Thymus (tissue), 11 donors: ENCODE results near the gene MATN4. TPM values are rescaled to one million over a fixed set of nuclear protein-coding genes. Genes with fewer than 3 reads are reported as not detected.

Experiments
- DNase-seq, 9 donors: peaks; one replicate each; pipeline ENCODE4 v3.0.0-alpha.2; 2013; ENCODE audit warnings: low spot score in 9 of 9, low read depth in 6 of 9, missing footprints in 1 of 9
- H3K27ac ChIP-seq, 2 donors: one replicate each; pipeline ENCODE4 v1.5.1; 2013; ENCODE audit warnings: control low read depth in 1 of 2, low read depth in 1 of 2, low read length in 1 of 2, mild to moderate bottlenecking in 1 of 2, moderate library complexity in 1 of 2
- H3K27me3 ChIP-seq, 2 donors: one replicate each; pipeline ENCODE4 v1.5.1; 2013; ENCODE audit warnings: low read length in 1 of 2; ENCODE audit not compliant: control insufficient read depth in 2 of 2, insufficient read depth in 1 of 2
- H3K36me3 ChIP-seq, 2 donors: one replicate each; pipeline ENCODE4 v1.5.1; 2013; ENCODE audit warnings: low read length in 1 of 2, mild to moderate bottlenecking in 1 of 2, moderate library complexity in 1 of 2; ENCODE audit not compliant: control insufficient read depth in 2 of 2, insufficient read depth in 2 of 2
- H3K4me1 ChIP-seq, 2 donors: one replicate each; pipeline ENCODE4 v1.5.1; 2013; ENCODE audit warnings: low read length in 2 of 2; ENCODE audit not compliant: control insufficient read depth in 2 of 2, insufficient read depth in 2 of 2
- H3K4me3 ChIP-seq, 2 donors: one replicate each; pipeline ENCODE4 v1.5.1; 2013; ENCODE audit warnings: low read length in 2 of 2, control low read depth in 1 of 2, mild to moderate bottlenecking in 1 of 2
- H3K9me3 ChIP-seq, 2 donors: one replicate each; pipeline ENCODE4 v1.5.1; 2013; ENCODE audit warnings: low read length in 1 of 2, mild to moderate bottlenecking in 1 of 2; ENCODE audit not compliant: control insufficient read depth in 2 of 2, insufficient read depth in 1 of 2
- WGBS: extraction: QIAGEN DNeasy Blood & Tissue Kit; methylation state at CpG from one replicate; pipeline ENCODE4 v1.1.7; 2013; 5-methylcytosine and 5-hydroxymethylcytosine counted together
- polyA plus RNA-seq: library from polyadenylated mRNA; stranded (reverse); fragments of 200-250 nt; gene quantifications from one replicate; pipeline ENCODE4 v1.2.3, GENCODE V29; 2013
- total RNA-seq: library from RNA; stranded (reverse); fragments of 120-200 nt; gene quantifications from one replicate; pipeline ENCODE4 v1.2.4, GENCODE V29; 2013
- donor health status: healthy.

Gene MATN4
- total and polyA plus RNA-seq, 2 donors, result 0.14 TPM

DNA sequence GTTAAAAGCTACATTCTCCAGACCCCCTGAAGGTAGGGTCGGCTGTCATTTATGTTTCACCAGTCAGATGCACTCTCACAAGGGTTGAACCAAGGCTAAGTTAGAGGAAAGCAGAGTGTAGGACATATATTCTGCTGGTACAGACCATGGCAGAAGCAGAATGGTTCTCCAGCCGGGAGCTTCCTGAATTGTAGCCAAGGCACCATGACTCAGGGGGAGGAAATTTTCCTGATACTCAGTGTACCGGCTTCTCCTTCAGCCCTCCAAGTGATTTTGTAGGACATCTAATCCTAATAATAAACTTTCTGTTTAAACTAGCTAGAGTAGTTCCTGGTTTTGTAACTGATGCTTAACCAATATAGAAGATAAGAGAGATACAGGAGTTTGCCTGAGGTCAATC lies 39.6 kb downstream of the MATN4 start:
- H3K9me3 ChIP-seq, result no peaks in the 10 kb centered on the region
- no peak overlapping the region for H3K27ac ChIP-seq
- no peaks in the 10 kb centered on the region for H3K36me3 ChIP-seq
- no peak for DNase-seq
- WGBS, result 90% methylated on average over 3 of the region's 3 CpGs
- H3K4me3 ChIP-seq, result no peak overlapping the region
- H3K27me3 ChIP-seq, result no peaks in the 10 kb centered on the region
- H3K4me1 ChIP-seq, result no peaks in the 10 kb centered on the region

DNA sequence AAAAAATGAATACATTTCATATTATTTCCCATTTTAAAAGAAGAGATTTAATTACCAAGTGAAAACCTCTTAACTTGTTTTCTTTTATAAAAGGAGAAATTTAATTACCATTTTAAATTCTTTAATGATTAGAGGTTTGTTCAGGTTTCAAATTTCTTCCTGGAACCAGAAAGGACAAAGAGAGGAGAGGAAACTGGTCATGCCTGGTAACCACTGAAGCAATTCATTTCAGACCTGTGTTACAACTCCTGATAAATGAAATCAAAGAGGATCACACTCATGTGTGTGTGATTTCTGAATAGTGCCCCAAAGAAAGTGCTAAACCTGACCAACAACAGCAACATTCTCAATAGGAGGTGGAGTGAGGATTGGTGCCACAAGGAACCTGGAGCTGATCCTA lies 41.1 kb downstream of the MATN4 start:
- Histone ChIP-seq H3K9me3 (no peaks in the 10 kb centered on the region), H3K27me3 (no peaks in the 10 kb centered on the region), H3K4me1 (no peaks in the 10 kb centered on the region), H3K27ac (no peak overlapping the region), H3K4me3 (no peak overlapping the region), H3K36me3 (no peaks in the 10 kb centered on the region)
- no peak for DNase-seq

DNA sequence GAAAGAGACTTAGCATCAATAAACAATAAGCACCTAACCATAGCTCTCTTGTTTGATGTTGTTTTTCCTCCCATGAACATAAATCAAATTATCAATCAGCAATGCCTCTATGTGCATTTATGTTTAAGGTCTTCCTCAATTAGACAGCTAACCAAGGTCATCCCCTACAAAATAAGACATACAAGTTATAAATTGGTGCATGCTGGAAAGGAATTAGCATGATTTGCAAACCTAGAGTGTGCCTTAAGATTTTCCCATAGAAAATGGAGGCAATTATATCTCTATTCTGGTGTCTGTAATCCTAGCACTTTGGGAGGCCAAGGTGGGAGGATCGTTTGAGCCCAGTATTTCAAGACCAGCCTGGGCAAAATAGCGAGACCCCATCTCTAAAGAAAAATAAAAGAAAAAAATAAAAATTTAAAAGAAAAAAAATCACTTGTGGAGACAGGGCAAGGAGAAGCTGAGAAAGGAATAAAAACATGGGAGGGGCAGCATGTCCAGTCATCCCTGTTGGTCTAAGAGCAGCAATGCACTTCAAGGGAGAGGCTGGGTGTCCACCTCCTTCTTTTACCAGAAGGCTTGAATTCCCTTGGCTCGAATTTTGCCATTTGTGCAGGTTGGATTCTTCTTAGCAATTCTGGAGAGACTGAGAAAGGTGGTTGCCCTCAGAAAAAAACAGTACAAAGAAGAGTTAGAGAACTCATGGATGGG lies 44.4 kb downstream of the MATN4 start:
- H3K9me3 ChIP-seq, result no peaks in the 10 kb centered on the region
- 90% methylated on average over 3 of the region's 3 CpGs for WGBS
- no peak for DNase-seq
- no peaks in the 10 kb centered on the region for H3K27me3 ChIP-seq
- no peaks in the 10 kb centered on the region for H3K4me1 ChIP-seq
- no peaks in the 10 kb centered on the region for H3K36me3 ChIP-seq
- no peak overlapping the region for H3K4me3 ChIP-seq
- no peak overlapping the region for H3K27ac ChIP-seq

DNA sequence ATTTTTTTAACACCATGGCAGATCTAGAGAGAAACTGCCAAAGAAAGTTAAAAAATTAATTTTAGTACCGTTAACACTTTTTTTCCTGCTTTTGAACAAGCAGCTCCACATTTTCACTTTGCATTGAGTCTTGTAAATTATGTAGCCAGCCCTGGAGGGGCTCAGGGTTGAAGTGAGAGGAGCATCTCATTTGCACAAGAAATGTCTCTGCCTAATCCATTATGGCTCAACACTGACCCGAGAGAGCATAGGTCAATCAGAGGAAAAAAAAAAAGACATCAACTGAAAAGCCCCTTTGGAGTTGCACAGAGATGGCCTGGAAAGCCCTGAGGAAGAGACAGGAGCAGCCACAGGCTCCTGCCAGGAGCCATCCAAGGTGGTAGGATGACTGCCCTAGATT lies 49.4 kb downstream of the MATN4 start:
- no peak overlapping the region for H3K4me3 ChIP-seq
- H3K27me3 ChIP-seq, result no peaks in the 10 kb centered on the region
- WGBS, result 71% methylated on average over 2 of the region's 2 CpGs
- H3K9me3 ChIP-seq, result no peaks in the 10 kb centered on the region
- no peak for DNase-seq
- H3K4me1 ChIP-seq, result peaks cover 0 to 2% of the 10 kb centered on the region in 2 donors
- H3K36me3 ChIP-seq, result no peaks in the 10 kb centered on the region
- no peak overlapping the region for H3K27ac ChIP-seq

DNA sequence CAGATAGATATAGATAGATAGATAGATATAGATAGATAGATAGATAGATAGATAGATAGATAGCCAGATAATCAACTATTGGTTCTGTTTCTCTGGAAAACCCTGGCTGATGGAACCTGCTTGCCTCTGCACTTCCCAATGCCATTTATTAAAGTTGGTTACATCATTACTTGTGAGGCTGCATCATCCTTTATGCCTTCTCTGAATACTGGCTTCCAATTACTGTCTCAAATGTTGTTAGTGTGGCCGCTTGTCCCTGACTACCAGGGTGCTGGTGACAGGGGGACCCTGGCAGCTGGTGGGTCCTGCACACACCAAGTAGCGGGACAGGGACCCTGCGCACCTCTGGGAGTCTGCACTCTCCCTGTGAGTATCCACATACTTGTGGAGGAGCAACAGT lies 49.8 kb downstream of the MATN4 start:
- Histone ChIP-seq H3K27me3 (no peaks in the 10 kb centered on the region), H3K4me1 (peaks cover 0 to 2% of the 10 kb centered on the region in 2 donors), H3K9me3 (no peaks in the 10 kb centered on the region), H3K27ac (no peak overlapping the region), H3K36me3 (no peaks in the 10 kb centered on the region), H3K4me3 (no peak overlapping the region)
- 95% methylated on average over 3 of the region's 3 CpGs for WGBS
- no peak for DNase-seq

DNA sequence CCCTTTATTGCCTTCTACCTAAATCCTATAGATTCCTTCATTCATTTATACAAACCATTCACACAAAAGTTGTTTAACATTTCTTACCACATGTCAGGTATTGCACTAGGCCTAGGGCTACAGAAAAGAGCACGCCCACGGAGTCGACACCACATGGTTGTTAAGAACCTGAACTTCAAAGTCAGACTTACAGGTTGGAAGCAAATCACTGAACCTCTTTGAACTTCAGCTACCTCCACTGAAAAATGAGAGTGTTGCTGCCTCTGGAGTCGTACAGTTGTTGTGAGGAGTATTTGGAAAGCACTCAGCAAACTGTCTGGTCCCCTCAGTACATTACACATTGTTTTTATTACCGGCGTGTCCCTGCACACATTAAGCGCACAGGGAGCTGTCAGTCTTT lies 50.4 kb downstream of the MATN4 start:
- peaks cover 0 to 2% of the 10 kb centered on the region in 2 donors for H3K4me1 ChIP-seq
- H3K36me3 ChIP-seq, result no peaks in the 10 kb centered on the region
- no peaks in the 10 kb centered on the region for H3K27me3 ChIP-seq
- H3K27ac ChIP-seq, result no peak overlapping the region
- no peak overlapping the region for H3K4me3 ChIP-seq
- no peaks in the 10 kb centered on the region for H3K9me3 ChIP-seq
- 88% methylated on average over 7 of the region's 7 CpGs for WGBS
- DNase-seq, result peak in 2 of 9 donors; percentile 2 to 16

DNA sequence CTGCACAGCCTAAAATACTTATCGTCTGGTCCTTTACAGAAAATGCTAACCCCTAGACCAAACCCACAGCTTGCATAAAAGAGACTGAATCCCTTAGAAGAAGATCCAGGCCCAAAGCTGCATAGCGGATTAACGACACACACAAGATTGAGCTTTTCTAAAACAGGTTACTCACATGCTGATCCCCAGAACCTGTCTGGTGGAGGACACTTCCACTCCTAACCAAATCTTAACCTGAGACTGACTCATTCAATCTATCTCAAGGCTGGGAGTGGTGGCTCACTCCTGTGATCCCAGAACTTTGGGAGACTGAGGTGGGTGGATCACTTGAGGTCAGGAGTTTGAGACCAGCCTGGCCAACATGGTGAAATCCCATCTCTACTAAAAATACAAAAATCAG lies 50.9 kb downstream of the MATN4 start:
- H3K27ac ChIP-seq, result no peak overlapping the region
- peaks cover 0 to 2% of the 10 kb centered on the region in 2 donors for H3K4me1 ChIP-seq
- no peak overlapping the region for H3K4me3 ChIP-seq
- H3K9me3 ChIP-seq, result no peaks in the 10 kb centered on the region
- WGBS, result 79% methylated on average over 3 of the region's 3 CpGs
- DNase-seq, result no peak
- no peaks in the 10 kb centered on the region for H3K36me3 ChIP-seq
- H3K27me3 ChIP-seq, result no peaks in the 10 kb centered on the region

DNA sequence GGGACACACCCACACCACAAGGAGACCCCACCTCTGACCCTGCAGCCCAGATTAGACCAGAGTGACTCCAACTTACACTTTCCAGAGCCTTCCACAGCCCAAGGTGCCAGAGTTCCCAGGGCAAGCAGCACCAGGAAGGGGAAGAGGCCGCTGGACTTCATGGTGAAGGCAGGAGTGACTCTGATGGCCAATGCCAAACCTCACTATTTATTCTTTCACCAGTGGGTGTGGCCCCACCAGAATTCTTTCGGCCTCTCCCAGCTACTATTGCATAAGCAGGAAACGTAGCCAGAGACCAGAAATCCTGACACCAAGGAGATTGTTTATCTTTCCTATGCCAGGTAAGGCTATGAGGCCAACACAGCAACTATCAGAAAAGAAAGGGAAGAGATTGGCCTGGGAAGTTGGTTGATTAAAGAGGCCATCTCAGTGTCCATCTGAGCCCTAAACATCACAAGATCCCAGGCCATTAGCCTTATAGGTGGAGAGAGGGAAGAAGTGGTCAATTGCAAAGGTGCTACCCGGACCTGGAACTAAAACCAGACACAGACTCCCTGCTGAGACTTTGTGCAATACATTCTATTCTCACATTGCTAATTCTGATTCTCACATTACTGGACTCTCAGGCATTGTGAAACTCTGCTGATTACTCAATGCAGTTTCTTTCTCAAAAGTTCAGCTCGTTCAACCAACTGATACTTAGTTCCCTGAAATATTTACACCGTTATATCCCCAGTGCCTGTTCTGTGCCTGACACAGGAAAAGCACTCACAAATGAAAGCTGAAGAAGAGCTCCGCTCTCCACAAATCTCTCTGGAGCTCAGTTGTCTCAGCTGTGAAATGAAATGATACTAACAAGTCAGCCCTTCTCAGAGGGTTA lies 53.5 kb downstream of the MATN4 start, which contains the start of gene SLPI:
TSS of gene SLPI (minus strand) at position 182 of the 880 bp plus-strand sequence. CDS start at position 161, 21 bp downstream.
- DNase-seq, result peak in 1 of 9 donors; percentile 7
- Histone ChIP-seq H3K27me3 (no peaks in the 10 kb centered on the region), H3K9me3 (no peaks in the 10 kb centered on the region), H3K36me3 (no peaks in the 10 kb centered on the region), H3K4me3 (no peak within 1 kb of the TSS), H3K27ac (peak within 1 kb of the TSS in 1 of 2 donors; percentile 82), H3K4me1 (peaks cover 0 to 2% of the 10 kb centered on the region in 2 donors)
- 69% methylated on average over 7 of the region's 7 CpGs for WGBS

DNA sequence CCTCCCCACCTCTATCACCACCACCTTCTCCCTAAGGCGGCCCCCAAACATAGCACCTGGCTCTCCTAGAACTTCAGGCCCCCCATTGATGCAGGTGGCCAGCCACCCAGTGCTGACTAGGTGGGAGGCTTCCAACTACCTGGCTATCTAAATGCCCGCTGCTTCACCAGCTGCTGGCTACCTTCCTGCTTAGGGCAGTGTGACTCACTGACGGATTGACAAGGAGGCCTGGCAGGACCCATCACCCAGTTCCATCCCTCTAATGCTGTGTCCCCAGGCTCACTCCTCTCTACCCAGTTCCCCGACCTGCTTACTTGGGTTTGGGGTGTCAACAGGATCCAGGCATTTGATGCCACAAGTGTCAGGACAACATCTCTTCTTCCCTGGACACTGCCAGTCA lies 54.8 kb downstream of the MATN4 start:
- 93% methylated on average over 4 of the region's 4 CpGs for WGBS
- Histone ChIP-seq H3K27me3 (no peaks in the 10 kb centered on the region), H3K36me3 (no peaks in the 10 kb centered on the region), H3K4me3 (no peak overlapping the region), H3K9me3 (no peaks in the 10 kb centered on the region), H3K27ac (no peak overlapping the region), H3K4me1 (peaks cover 0 to 2% of the 10 kb centered on the region in 2 donors)
- no peak for DNase-seq
